ENCODE measurements around the gene LSM4. TPM values are rescaled to one million over a fixed set of nuclear protein-coding genes. Genes with fewer than 3 reads are reported as not detected.

Gene LSM4
- total and polyA plus RNA-seq, 2 of the 4 experiments (the other 2 are of a cell fraction): 44.8 to 118 TPM

DNA sequence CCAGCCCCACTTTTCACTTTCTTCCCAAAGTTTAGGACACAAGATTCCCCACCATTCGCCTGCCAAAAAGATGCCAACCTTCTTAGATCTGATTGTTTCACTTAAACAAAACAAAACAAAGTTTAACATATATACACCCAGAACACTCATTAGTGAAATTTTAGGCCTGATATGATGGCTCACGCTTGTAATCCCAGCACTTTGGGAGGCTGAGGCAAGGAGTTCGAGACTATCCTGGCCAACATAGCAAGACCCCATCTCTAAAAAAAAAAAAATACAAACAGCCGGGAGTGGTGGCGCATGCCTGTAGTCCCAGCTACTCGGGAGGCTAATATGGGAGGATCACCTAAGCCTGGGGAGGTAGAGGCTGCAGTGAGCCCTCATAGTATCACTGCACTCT is 22.4 kb upstream of the LSM4 start:
- intact Hi-C loops (cut with micrococcal nuclease): no loop called here
- CTCF ChIA-PET: no interaction called here
- dilution Hi-C loops (cut with HindIII; ENCODE audit: low sequenced_read_pairs, unreplicated experiment): no loop called here

More for the DNA sequence above, 22.4 kb upstream of the LSM4 start:
- Histone ChIP-seq H3K27me3 (ENCODE audit: control insufficient read depth, insufficient read depth, low read length) (no peaks in the 10 kb centered on the region), H3K56ac (ENCODE audit: extremely low read depth, insufficient read depth, low read length) (no peak overlapping the region), H4K5ac (ENCODE audit: low read depth, low read length) (no peak overlapping the region), H2AK9ac (replicated peaks; ENCODE audit: low read depth, low read length, poor library complexity) (no peak overlapping the region), H2BK120ac (ENCODE audit: low read depth, low read length) (no peak overlapping the region), H2BK15ac (ENCODE audit: low read depth, low read length) (no peak overlapping the region), H3K4me2 (ENCODE audit: low read depth, low read length) (no peak overlapping the region), H3K36me3 (ENCODE audit: control insufficient read depth, insufficient read depth, low read length) (peaks cover 8% of the 10 kb centered on the region; the same call in 1 of the 2 replicates), H3K4me3 (ENCODE audit: insufficient read depth, low read depth, low read length) (no peak overlapping the region), H2BK5ac (ENCODE audit: low read depth, low read length, poor library complexity, severe bottlenecking) (no peak overlapping the region), H4K20me1 (ENCODE audit: insufficient read depth, low read length) (peaks cover 4% of the 10 kb centered on the region; the same call in 1 of the 2 replicates), H4K8ac (ENCODE audit: low read depth in 2 of 2, low read length in 2 of 2) (no peak overlapping the region), H3K18ac (ENCODE audit: low read depth, low read length) (no peak overlapping the region), H3K9me1 (ENCODE audit: insufficient read depth, low read length) (peaks cover under 1% of the 10 kb centered on the region; the same call in 1 of the 2 replicates), H3K4me1 (ENCODE audit: control insufficient read depth, insufficient read depth, low read length) (peaks cover 8% of the 10 kb centered on the region), H3K14ac (replicated peaks; ENCODE audit: low read depth, low read length) (no peak overlapping the region), H2AK5ac (ENCODE audit: low read depth, low read length) (no peak overlapping the region), H2AFZ (replicated peaks; ENCODE audit: low read length, poor library complexity) (no peak overlapping the region), H4K91ac (ENCODE audit: insufficient read depth, low read depth, low read length) (no peak overlapping the region), H3K27ac (ENCODE audit: insufficient read depth, low read length) (no peak overlapping the region), H3K23ac (ENCODE audit: low read depth, low read length) (no peak overlapping the region), H2BK20ac (ENCODE audit: low read depth, low read length) (no peak overlapping the region), H3K9me3 (ENCODE audit: control insufficient read depth, insufficient read depth, low read length) (no peaks in the 10 kb centered on the region), H3K79me1 (ENCODE audit: low read depth in 1 of 2, low read length in 2 of 2) (peaks cover 0 to 12% of the 10 kb centered on the region in 2 experiments; a peak in 3 of 4 replicates), H3K4ac (ENCODE audit: low read depth, low read length) (no peak overlapping the region), H3K9ac (ENCODE audit: low read depth, low read length) (no peak overlapping the region)
- WGBS, 2 experiments (ENCODE audit: extremely low coverage in 2 of 2, insufficient read length in 1 of 2): 90% methylated on average over 2 of the region's 6 CpGs; no CpG with 5 or more reads in 1 of the 2 experiments
- POLR2A ChIA-PET (ENCODE audit: unreplicated experiment): interaction anchor here (0.6 kb wide), 1 partner anchor 86 kb away, joined by 26 read pairs; no protein-coding TSS in a partner anchor
- in situ Hi-C loops (cut with MboI; ENCODE audit: low sequenced_read_pairs): no loop called here
- ATAC-seq (ENCODE audit: low read depth) (no peak), DNase-seq (no peak)
- BruUV-seq (replicated peaks): no TSS peak
- TF ChIP-seq, protein P1, sequence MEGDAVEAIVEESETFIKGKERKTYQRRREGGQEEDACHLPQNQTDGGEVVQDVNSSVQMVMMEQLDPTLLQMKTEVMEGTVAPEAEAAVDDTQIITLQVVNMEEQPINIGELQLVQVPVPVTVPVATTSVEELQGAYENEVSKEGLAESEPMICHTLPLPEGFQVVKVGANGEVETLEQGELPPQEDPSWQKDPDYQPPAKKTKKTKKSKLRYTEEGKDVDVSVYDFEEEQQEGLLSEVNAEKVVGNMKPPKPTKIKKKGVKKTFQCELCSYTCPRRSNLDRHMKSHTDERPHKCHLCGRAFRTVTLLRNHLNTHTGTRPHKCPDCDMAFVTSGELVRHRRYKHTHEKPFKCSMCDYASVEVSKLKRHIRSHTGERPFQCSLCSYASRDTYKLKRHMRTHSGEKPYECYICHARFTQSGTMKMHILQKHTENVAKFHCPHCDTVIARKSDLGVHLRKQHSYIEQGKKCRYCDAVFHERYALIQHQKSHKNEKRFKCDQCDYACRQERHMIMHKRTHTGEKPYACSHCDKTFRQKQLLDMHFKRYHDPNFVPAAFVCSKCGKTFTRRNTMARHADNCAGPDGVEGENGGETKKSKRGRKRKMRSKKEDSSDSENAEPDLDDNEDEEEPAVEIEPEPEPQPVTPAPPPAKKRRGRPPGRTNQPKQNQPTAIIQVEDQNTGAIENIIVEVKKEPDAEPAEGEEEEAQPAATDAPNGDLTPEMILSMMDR (conservative IDR thresholded peaks at IDR 0.05; ENCODE audit: low read depth, low read length): no peak
- TF ChIP-seq POLR2A (IDR thresholded peaks at IDR 0.05; ENCODE audit: low read depth, low read length) (no peak), SMC3 (IDR thresholded peaks at IDR 0.05; ENCODE audit: low read depth, low read length) (no peak), BHLHE40 (IDR thresholded peaks at IDR 0.05; ENCODE audit: low read depth, low read length) (no peak), MAFK (IDR thresholded peaks at IDR 0.05; ENCODE audit: low read depth, low read length) (no peak), FOS (IDR thresholded peaks at IDR 0.05; ENCODE audit: low read depth, low read length) (no peak), MXI1 (IDR thresholded peaks at IDR 0.05; ENCODE audit: borderline replicate concordance, low read depth, low read length) (no peak), MAZ (IDR thresholded peaks at IDR 0.05; ENCODE audit: borderline replicate concordance, low read depth, low read length) (no peak), RAD21 (IDR thresholded peaks at IDR 0.05; ENCODE audit: low read length) (no peak), RCOR1 (IDR thresholded peaks at IDR 0.05; ENCODE audit: insufficient replicate concordance, low read length) (no peak), CHD1 (IDR thresholded peaks at IDR 0.05; ENCODE audit: low read depth, low read length) (no peak), RFX5 (IDR thresholded peaks at IDR 0.05; ENCODE audit: low read depth, low read length) (no peak)
- TF ChIP-seq, protein P2, sequence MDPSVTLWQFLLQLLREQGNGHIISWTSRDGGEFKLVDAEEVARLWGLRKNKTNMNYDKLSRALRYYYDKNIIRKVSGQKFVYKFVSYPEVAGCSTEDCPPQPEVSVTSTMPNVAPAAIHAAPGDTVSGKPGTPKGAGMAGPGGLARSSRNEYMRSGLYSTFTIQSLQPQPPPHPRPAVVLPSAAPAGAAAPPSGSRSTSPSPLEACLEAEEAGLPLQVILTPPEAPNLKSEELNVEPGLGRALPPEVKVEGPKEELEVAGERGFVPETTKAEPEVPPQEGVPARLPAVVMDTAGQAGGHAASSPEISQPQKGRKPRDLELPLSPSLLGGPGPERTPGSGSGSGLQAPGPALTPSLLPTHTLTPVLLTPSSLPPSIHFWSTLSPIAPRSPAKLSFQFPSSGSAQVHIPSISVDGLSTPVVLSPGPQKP (IDR thresholded peaks at IDR 0.05; ENCODE audit: borderline replicate concordance, low read depth, low read length): no peak

All from IMR-90 (cell line).